ENCODE results near the gene GRPEL1. TPM values are rescaled to one million over a fixed set of nuclear protein-coding genes. Genes with fewer than 3 reads are reported as not detected.

The GRPEL1 gene
- total and polyA plus RNA-seq, 8 donors: 20.1 to 33.9 (median 28.5) TPM

- ATAC-seq (no peak), DNase-seq (no peak)
- intact Hi-C loops (cut with DNase I): no loop called here
- Histone ChIP-seq H3K36me3 (peaks cover 0 to 95% of the 10 kb centered on the region in 2 donors), H3K4me1 (no peaks in the 10 kb centered on the region), H3K27ac (no peak overlapping the region), H3K4me3 (no peak overlapping the region), H3K27me3 (no peaks in the 10 kb centered on the region), H3K9me3 (no peaks in the 10 kb centered on the region)
- no peak for TF ChIP-seq CTCF (IDR thresholded peaks at IDR 0.05)
Measured at GRCh38 chr4:7015383-7016035, 52.4 kb downstream of the GRPEL1 start.

GRCh38 chr4:7014815-7015214 lies 53.0 kb downstream of the GRPEL1 start:
- no peaks in the 10 kb centered on the region for H3K9me3 ChIP-seq
- no peak overlapping the region for H3K27ac ChIP-seq
- H3K4me3 ChIP-seq: no peak overlapping the region
- H3K4me1 ChIP-seq: no peaks in the 10 kb centered on the region
- peaks cover 0 to 97% of the 10 kb centered on the region in 2 donors for H3K36me3 ChIP-seq
- TF ChIP-seq CTCF (IDR thresholded peaks at IDR 0.05): no peak
- H3K27me3 ChIP-seq: no peaks in the 10 kb centered on the region
- ATAC-seq: no peak
- intact Hi-C loops (cut with DNase I): no loop called here
- no peak for DNase-seq

GRCh38 chr4:7013175-7013574 lies 54.7 kb downstream of the GRPEL1 start:
- Histone ChIP-seq H3K9me3 (no peaks in the 10 kb centered on the region), H3K36me3 (peaks cover 0 to 100% of the 10 kb centered on the region in 2 donors)

GRCh38 chr4:7009564-7009963 lies 58.3 kb downstream of the GRPEL1 start:
- Histone ChIP-seq H3K9me3 (no peaks in the 10 kb centered on the region), H3K36me3 (peaks cover 0 to 100% of the 10 kb centered on the region in 2 donors), H3K4me3 (no peak overlapping the region), H3K27me3 (no peaks in the 10 kb centered on the region), H3K27ac (no peak overlapping the region), H3K4me1 (no peaks in the 10 kb centered on the region)
- DNase-seq (no peak), ATAC-seq (no peak)
- intact Hi-C loops (cut with DNase I): no loop called here
- TF ChIP-seq CTCF (IDR thresholded peaks at IDR 0.05): no peak

More at GRCh38 chr4:7013175-7013574, 54.7 kb downstream of the GRPEL1 start:
- no peak for TF ChIP-seq CTCF (IDR thresholded peaks at IDR 0.05)
- H3K27ac ChIP-seq: no peak overlapping the region
- ATAC-seq: no peak
- intact Hi-C loops (cut with DNase I): no loop called here
- H3K4me3 ChIP-seq: no peak overlapping the region
- no peaks in the 10 kb centered on the region for H3K4me1 ChIP-seq
- H3K27me3 ChIP-seq: no peaks in the 10 kb centered on the region
- no peak for DNase-seq

Other genes starting within 250 kb of the GRPEL1 start
- gene TBC1D14, start 158.2 kb downstream of the GRPEL1 start, total RNA-seq: 10 to 100 TPM; 45.6 to 73.4 TPM
- gene TBC1D14, start 158.2 kb downstream of the GRPEL1 start, polyA plus RNA-seq (ENCODE audit: insufficient read length in 6 of 6): 10 to 100 TPM; 39.2 to 47.1 (median 44.2) TPM
- gene TADA2B, start 24.7 kb downstream of the GRPEL1 start, total RNA-seq: 10 to 100 TPM; 19.4 to 20.1 TPM
- 10 to 100 TPM; 12.9 to 19.6 (median 15.5) TPM for gene TADA2B, start 24.7 kb downstream of the GRPEL1 start, polyA plus RNA-seq (ENCODE audit: insufficient read length in 6 of 6)
- gene SORCS2, start 124.5 kb upstream of the GRPEL1 start, total RNA-seq: 1 to 10 TPM; 6.5 to 9.6 TPM
- 1 to 10 TPM; 4.6 to 9.7 (median 6.5) TPM for gene SORCS2, start 124.5 kb upstream of the GRPEL1 start, polyA plus RNA-seq (ENCODE audit: insufficient read length in 6 of 6)